Natural killer cell (primary cell): ENCODE measurements around the gene TPT1. TPM values are rescaled to one million over a fixed set of nuclear protein-coding genes. Genes with fewer than 3 reads are reported as not detected.

ENCODE experiments used
- ATAC-seq, 3 donors: fragments of 150-1000 bp in 2 of 3; fragments of 200-7000 bp in 1 of 3; cut with Tn5 transposase; 1 replicate in 1 of 3; 2 replicates in 2 of 3; pipeline ENCODE4 v1.10.0; 2021; ENCODE audit warnings: mild to moderate bottlenecking in 2 of 3, moderate library complexity in 2 of 3
- DNase-seq, 2 donors: peaks; one replicate each; pipeline versions ENCODE4 v3.0.0 to v3.0.0-alpha.2; 2013 to 2021; ENCODE audit warnings: mixed read lengths in 1 of 2
- H3K27ac ChIP-seq: one replicate; pipeline ENCODE4 v1.5.1; 2013; ENCODE audit warnings: mild to moderate bottlenecking, low read length
- H3K27me3 ChIP-seq: one replicate; pipeline ENCODE4 v1.6.1; 2013; ENCODE audit warnings: low read length; ENCODE audit not compliant: control insufficient read depth, insufficient read depth
- H3K36me3 ChIP-seq: one replicate; pipeline ENCODE4 v1.6.1; 2013; ENCODE audit warnings: low read length; ENCODE audit not compliant: control insufficient read depth, insufficient read depth
- H3K4me1 ChIP-seq: one replicate; pipeline ENCODE4 v1.6.1; 2013; ENCODE audit warnings: low read length; ENCODE audit not compliant: control insufficient read depth, insufficient read depth
- H3K4me3 ChIP-seq: one replicate; pipeline ENCODE4 v1.5.1; 2013; ENCODE audit warnings: low read length
- H3K9me3 ChIP-seq: one replicate; pipeline ENCODE4 v1.6.1; 2013; ENCODE audit warnings: low read length; ENCODE audit not compliant: control insufficient read depth, insufficient read depth
- H3K27ac Mint-ChIP-seq, 2 donors: one replicate each; pipeline ENCODE4 v1.8.0; 2022; ENCODE audit warnings: mild to moderate bottlenecking in 2 of 2, mixed read lengths in 2 of 2, moderate library complexity in 1 of 2
- H3K27me3 Mint-ChIP-seq, 2 donors: one replicate each; pipeline ENCODE4 v1.8.0; 2022; ENCODE audit warnings: low read depth in 2 of 2, mixed read lengths in 2 of 2
- H3K36me3 Mint-ChIP-seq: one replicate; pipeline ENCODE4 v1.8.0; 2022; ENCODE audit warnings: mixed read lengths
- H3K4me1 Mint-ChIP-seq, 2 donors: one replicate each; pipeline ENCODE4 v1.8.0; 2022; ENCODE audit warnings: mixed read lengths in 2 of 2
- H3K4me3 Mint-ChIP-seq: one replicate; pipeline ENCODE4 v1.8.0; 2022; ENCODE audit warnings: mild to moderate bottlenecking, moderate library complexity, mixed read lengths
- H3K9me3 Mint-ChIP-seq, 2 donors: one replicate each; pipeline ENCODE4 v1.8.0; 2022; ENCODE audit warnings: mixed read lengths in 2 of 2
- WGBS: methylation state at CpG from one replicate; pipeline ENCODE4 v1.1.7; 2013; ENCODE audit warnings: missing lambda C conversion rate; ENCODE audit not compliant: insufficient coverage; 5-methylcytosine and 5-hydroxymethylcytosine counted together
- intact Hi-C: fragments of 100-400 bp; cut with micrococcal nuclease; formaldehyde crosslinking; loops from one replicate; pipeline ENCODE4 v1.14.2; 2022
- total RNA-seq, 4 donors: library from RNA; stranded (reverse); fragments of 120-200 nt in 1 of 4; gene quantifications; one replicate each; pipeline versions ENCODE4 v1.2.3 to v1.2.4, GENCODE V29; 2013 to 2022
- TF ChIP-seq, protein P1 (sequence below): fragments of 200-600 bp; IDR thresholded peaks from one replicate; pipeline ENCODE4 v1.8.0; 2022; ENCODE audit warnings: antibody characterized with exemption

Gene TPT1
- total RNA-seq, 3 donors from 2014 or later (not counting 1 experiment from before 2014, with no cell fraction given), result 2,606 to 3,166 (median 3,085) TPM

GRCh38 chr13:45310341-45311131, 30.4 kb downstream of the TPT1 start:
- Mint-ChIP-seq H3K27me3 (peaks cover 0 to 3% of the 10 kb centered on the region in 2 donors), H3K36me3 (no peaks in the 10 kb centered on the region), H3K4me3 (peak overlapping the region; percentile 87), H3K27ac (peak overlapping the region in 1 of 2 donors; percentile 78), H3K9me3 (no peaks in the 10 kb centered on the region), H3K4me1 (peaks cover 18 to 19% of the 10 kb centered on the region in 2 donors)
- ATAC-seq, result no peak
- intact Hi-C loops, result no loop called here
- Histone ChIP-seq H3K27ac (no peak overlapping the region), H3K36me3 (no peaks in the 10 kb centered on the region), H3K4me3 (peak overlapping the region; percentile 46), H3K4me1 (peaks cover 22% of the 10 kb centered on the region), H3K27me3 (no peaks in the 10 kb centered on the region), H3K9me3 (no peaks in the 10 kb centered on the region)
- DNase-seq, result no peak
- 28% methylated on average over 15 of the region's 15 CpGs for WGBS
- TF ChIP-seq, protein P1, sequence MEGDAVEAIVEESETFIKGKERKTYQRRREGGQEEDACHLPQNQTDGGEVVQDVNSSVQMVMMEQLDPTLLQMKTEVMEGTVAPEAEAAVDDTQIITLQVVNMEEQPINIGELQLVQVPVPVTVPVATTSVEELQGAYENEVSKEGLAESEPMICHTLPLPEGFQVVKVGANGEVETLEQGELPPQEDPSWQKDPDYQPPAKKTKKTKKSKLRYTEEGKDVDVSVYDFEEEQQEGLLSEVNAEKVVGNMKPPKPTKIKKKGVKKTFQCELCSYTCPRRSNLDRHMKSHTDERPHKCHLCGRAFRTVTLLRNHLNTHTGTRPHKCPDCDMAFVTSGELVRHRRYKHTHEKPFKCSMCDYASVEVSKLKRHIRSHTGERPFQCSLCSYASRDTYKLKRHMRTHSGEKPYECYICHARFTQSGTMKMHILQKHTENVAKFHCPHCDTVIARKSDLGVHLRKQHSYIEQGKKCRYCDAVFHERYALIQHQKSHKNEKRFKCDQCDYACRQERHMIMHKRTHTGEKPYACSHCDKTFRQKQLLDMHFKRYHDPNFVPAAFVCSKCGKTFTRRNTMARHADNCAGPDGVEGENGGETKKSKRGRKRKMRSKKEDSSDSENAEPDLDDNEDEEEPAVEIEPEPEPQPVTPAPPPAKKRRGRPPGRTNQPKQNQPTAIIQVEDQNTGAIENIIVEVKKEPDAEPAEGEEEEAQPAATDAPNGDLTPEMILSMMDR, result no peak

DNA sequence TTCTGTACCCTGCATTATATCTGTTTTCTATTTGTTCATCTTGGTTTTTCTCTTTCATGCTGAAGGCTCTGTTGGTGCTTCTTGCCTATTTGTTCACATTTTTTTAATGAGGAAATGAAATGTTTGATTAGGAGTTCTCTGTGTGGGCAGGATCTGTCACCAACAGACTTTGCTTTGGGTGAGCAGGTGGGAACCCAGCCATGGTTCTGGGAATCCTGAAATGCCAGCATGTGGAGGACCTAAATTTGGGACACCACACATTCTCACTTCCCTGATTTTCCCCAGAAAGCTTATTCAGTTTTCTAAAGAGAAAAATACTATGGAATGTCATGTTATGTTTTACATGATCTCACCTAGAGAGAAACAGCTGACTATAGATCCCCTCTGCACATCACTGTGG, 34.0 kb downstream of the TPT1 start:
- Mint-ChIP-seq H3K4me3 (no peak overlapping the region), H3K4me1 (peaks cover 18 to 19% of the 10 kb centered on the region in 2 donors), H3K27me3 (peaks cover 0 to 6% of the 10 kb centered on the region in 2 donors), H3K36me3 (no peaks in the 10 kb centered on the region), H3K9me3 (no peaks in the 10 kb centered on the region), H3K27ac (no peak overlapping the region)
- Histone ChIP-seq H3K4me3 (no peak overlapping the region), H3K9me3 (no peaks in the 10 kb centered on the region), H3K27me3 (no peaks in the 10 kb centered on the region), H3K4me1 (peaks cover 20% of the 10 kb centered on the region), H3K36me3 (no peaks in the 10 kb centered on the region), H3K27ac (no peak overlapping the region)
- intact Hi-C loops, result loop anchor here (5.0 kb wide), 1 partner anchor 1400 kb away; no protein-coding TSS in a partner anchor
- DNase-seq, result no peak
- no peak for ATAC-seq
- TF ChIP-seq, protein P1, result no peak

- TF ChIP-seq, protein P1, result no peak
- Histone ChIP-seq H3K27ac (no peak overlapping the region), H3K36me3 (no peaks in the 10 kb centered on the region), H3K4me1 (peaks cover 19% of the 10 kb centered on the region), H3K9me3 (no peaks in the 10 kb centered on the region), H3K27me3 (no peaks in the 10 kb centered on the region), H3K4me3 (no peak overlapping the region)
- Mint-ChIP-seq H3K27ac (no peak overlapping the region), H3K36me3 (no peaks in the 10 kb centered on the region), H3K4me3 (no peak overlapping the region), H3K4me1 (peaks cover 11 to 14% of the 10 kb centered on the region in 2 donors), H3K27me3 (peaks cover 0 to 3% of the 10 kb centered on the region in 2 donors), H3K9me3 (no peaks in the 10 kb centered on the region)
- ATAC-seq (no peak), DNase-seq (no peak)
- intact Hi-C loops, result loop anchor here (5.0 kb wide), 1 partner anchor 1398 kb away; no protein-coding TSS in a partner anchor
- WGBS, result 93% methylated on average over 5 of the region's 5 CpGs
Measured at GRCh38 chr13:45305079-45305478, 35.9 kb downstream of the TPT1 start.
